HepG2 (cell line): ENCODE results near the gene NFE2L2. TPM values are rescaled to one million over a fixed set of nuclear protein-coding genes. Genes with fewer than 3 reads are reported as not detected.
A peak's percentile ranks its signal among the peaks of the same experiment; 100 is the strongest.

Experiments used
- AGO2 ChIP-seq: fragments of 200-400 bp; formaldehyde crosslinking; optimal IDR thresholded peaks from 2 replicates; pipeline ENCODE3; 2017; ENCODE audit warnings: mild to moderate bottlenecking, low read depth, low read length, moderate library complexity
- ERF ChIP-seq: IDR thresholded peaks from 2 replicates; pipeline ENCODE4 v1.6.1; 2018; ENCODE audit warnings: missing biosample characterization, missing genetic modification reagents
- FOXA1 ChIP-seq, 2 experiments: fragments of 450-650 bp in 1 of 2; sonication (generic) in 1 of 2; formaldehyde crosslinking in 1 of 2; IDR thresholded peaks; 2 replicates each; pipeline versions ENCODE4 v1.4.0 to v1.6.1; 2016 to 2020; ENCODE audit warnings: missing genetic modification reagents in 1 of 2
- HNF4A ChIP-seq: sonication (generic); formaldehyde crosslinking; IDR thresholded peaks from 2 replicates; pipeline ENCODE4 v1.4.0; 2020; ENCODE audit warnings: missing genetic modification reagents
- ISX ChIP-seq: sonication (generic); formaldehyde crosslinking; conservative IDR thresholded peaks from 2 replicates; pipeline ENCODE4 v1.5.0; 2020; ENCODE audit warnings: missing genetic modification reagents
- MYPOP ChIP-seq: sonication (generic); formaldehyde crosslinking; IDR thresholded peaks from 2 replicates; pipeline ENCODE4 v1.8.1; 2023; ENCODE audit warnings: mild to moderate bottlenecking, moderate library complexity, missing genetic modification reagents
- NFATC3 ChIP-seq: sonication (generic); formaldehyde crosslinking; IDR thresholded peaks from 2 replicates; pipeline ENCODE4 v1.5.1; 2020; ENCODE audit warnings: mild to moderate bottlenecking, missing genetic modification reagents
- SAP130 ChIP-seq: IDR thresholded peaks from 2 replicates; pipeline ENCODE4 v1.6.1; 2016; ENCODE audit warnings: low read depth
- SMYD3 ChIP-seq: sonication (generic); formaldehyde crosslinking; IDR thresholded peaks from 2 replicates; pipeline ENCODE4 v1.8.1; 2023; ENCODE audit warnings: mild to moderate bottlenecking, missing genetic modification reagents
- SOX13 ChIP-seq, 3 experiments: fragments of 450-650 bp in 1 of 3; sonication (generic) in 1 of 3; formaldehyde crosslinking in 1 of 3; IDR thresholded peaks in 2 of 3; conservative IDR thresholded peaks in 1 of 3; 2 replicates each; pipeline versions ENCODE4 v1.5.0 to v1.6.1; 2016 to 2020; ENCODE audit warnings: antibody characterized with exemption in 1 of 3, mild to moderate bottlenecking in 1 of 3, missing compliant biosample characterization in 1 of 3, missing genetic modification reagents in 1 of 3, moderate library complexity in 1 of 3
- TBX2 ChIP-seq: sonication (generic); formaldehyde crosslinking; IDR thresholded peaks from 2 replicates; pipeline ENCODE4 v1.5.0; 2020; ENCODE audit warnings: missing genetic modification reagents, mild to moderate bottlenecking, borderline replicate concordance
- TEAD2 ChIP-seq: sonication (generic); formaldehyde crosslinking; IDR thresholded peaks from 2 replicates; pipeline ENCODE4 v1.9.0; 2021; ENCODE audit warnings: missing genetic modification reagents
- ZBTB38 ChIP-seq: sonication (generic); formaldehyde crosslinking; IDR thresholded peaks from 2 replicates; pipeline ENCODE4 v1.5.1; 2020; ENCODE audit warnings: mild to moderate bottlenecking, missing genetic modification reagents
- ZNF7 ChIP-seq: IDR thresholded peaks from 2 replicates; pipeline ENCODE4 v1.6.1; 2016; ENCODE audit warnings: missing biosample characterization, missing genetic modification reagents
- ZNF749 ChIP-seq: sonication (generic); formaldehyde crosslinking; IDR thresholded peaks from 2 replicates; pipeline ENCODE4 v1.8.0; 2022; ENCODE audit warnings: mild to moderate bottlenecking, missing genetic modification reagents, moderate library complexity, borderline replicate concordance
- ZNF782 ChIP-seq: sonication (generic); formaldehyde crosslinking; IDR thresholded peaks from 2 replicates; pipeline ENCODE4 v1.4.0; 2020; ENCODE audit warnings: missing genetic modification reagents, mild to moderate bottlenecking, borderline replicate concordance
- ZSCAN31 ChIP-seq: sonication (generic); formaldehyde crosslinking; IDR thresholded peaks from 2 replicates; pipeline ENCODE4 v1.5.0; 2020; ENCODE audit warnings: low read depth, mild to moderate bottlenecking, missing genetic modification reagents
- polyA plus RNA-seq, 8 experiments: library from polyadenylated mRNA; depleted of rRNA in 3 of 8; stranded (reverse) in 7 of 8; unstranded in 1 of 8; fragments of >200 nt; fragmentation: Illumina TruSeq in 4 of 8; extraction: Trizol in 4 of 8; gene quantifications; 2 replicates each; pipeline versions ENCODE4 v1.2.1 to v1.2.3, GENCODE V29; 2011 to 2016; ENCODE audit warnings: low read depth in 4 of 8, missing spikeins in 1 of 8, mixed read lengths in 1 of 8; ENCODE audit not compliant: insufficient read depth in 1 of 8
- total RNA-seq, 5 experiments: library from RNA; depleted of rRNA; stranded (reverse); fragments of >200 nt; fragmentation: Illumina TruSeq; extraction: Trizol; gene quantifications; 2 replicates each; pipeline ENCODE4 v1.2.3, GENCODE V29; 2016; ENCODE audit warnings: low read depth in 1 of 5
- TF ChIP-seq, protein P1 (sequence below): sonication (generic); formaldehyde crosslinking; IDR thresholded peaks from 2 replicates; pipeline ENCODE4 v1.5.1; 2020; ENCODE audit warnings: missing genetic modification reagents, mild to moderate bottlenecking, borderline replicate concordance
- TF ChIP-seq, protein P2 (sequence below): sonication (generic); formaldehyde crosslinking; IDR thresholded peaks from 2 replicates; pipeline ENCODE4; 2020; ENCODE audit warnings: missing genetic modification reagents, mild to moderate bottlenecking, borderline replicate concordance
- TF ChIP-seq, protein P3 (sequence below), 2 experiments: sonication (generic) in 1 of 2; formaldehyde crosslinking in 1 of 2; IDR thresholded peaks; 2 replicates each; pipeline versions ENCODE4 v1.4.0 to v1.6.1; 2018 to 2020; ENCODE audit warnings: missing genetic modification reagents in 2 of 2, borderline replicate concordance in 1 of 2, low read depth in 1 of 2, mild to moderate bottlenecking in 1 of 2, missing biosample characterization in 1 of 2

Gene NFE2L2
- total and polyA plus RNA-seq, 2 of the 13 experiments (the other 11 are each of a cell fraction or from before 2014, with no cell fraction given): 84.6 to 215 TPM

DNA sequence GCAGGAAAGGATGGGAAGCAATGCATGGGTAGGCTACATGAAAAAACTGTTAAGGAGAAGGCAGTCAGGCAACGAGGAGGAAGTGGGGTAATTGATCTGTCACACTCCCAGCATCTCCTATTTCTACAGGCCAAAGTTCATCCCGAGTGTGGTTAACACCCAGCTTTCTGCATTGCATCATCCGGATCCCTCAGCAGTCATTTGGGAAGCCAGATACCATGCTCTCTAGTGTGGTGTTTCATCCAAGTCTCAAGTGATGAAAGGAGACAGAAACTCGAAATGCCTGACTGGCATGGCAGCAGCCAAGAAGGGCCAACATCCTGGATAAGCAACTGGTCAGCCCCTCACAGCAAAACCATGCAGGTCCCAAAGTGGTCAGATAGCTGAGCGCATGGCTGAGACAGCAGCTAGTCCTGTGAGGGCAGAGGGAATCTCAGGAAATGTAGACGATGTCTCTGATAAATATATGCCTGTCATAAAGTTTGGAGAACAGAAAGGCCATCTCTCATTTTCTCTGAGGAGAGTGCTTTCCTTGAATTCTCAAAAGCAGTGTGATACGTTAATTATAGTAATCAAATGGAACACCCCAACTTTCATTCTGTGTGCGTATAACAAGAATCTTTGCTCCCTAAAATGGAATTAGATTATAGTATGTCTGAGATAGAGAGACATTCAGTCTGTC lies 76.8 kb downstream of the NFE2L2 start (continued):
- TF ChIP-seq, protein P1, sequence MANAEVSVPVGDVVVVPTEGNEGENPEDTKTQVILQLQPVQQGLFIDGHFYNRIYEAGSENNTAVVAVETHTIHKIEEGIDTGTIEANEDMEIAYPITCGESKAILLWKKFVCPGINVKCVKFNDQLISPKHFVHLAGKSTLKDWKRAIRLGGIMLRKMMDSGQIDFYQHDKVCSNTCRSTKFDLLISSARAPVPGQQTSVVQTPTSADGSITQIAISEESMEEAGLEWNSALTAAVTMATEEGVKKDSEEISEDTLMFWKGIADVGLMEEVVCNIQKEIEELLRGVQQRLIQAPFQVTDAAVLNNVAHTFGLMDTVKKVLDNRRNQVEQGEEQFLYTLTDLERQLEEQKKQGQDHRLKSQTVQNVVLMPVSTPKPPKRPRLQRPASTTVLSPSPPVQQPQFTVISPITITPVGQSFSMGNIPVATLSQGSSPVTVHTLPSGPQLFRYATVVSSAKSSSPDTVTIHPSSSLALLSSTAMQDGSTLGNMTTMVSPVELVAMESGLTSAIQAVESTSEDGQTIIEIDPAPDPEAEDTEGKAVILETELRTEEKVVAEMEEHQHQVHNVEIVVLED (CRISPR knock-in tag): 0 out of 2 replicates have a peak, but pooled peaks have one; percentile 15
- TF ChIP-seq ISX (CRISPR knock-in tag) (no peak), ZNF782 (CRISPR knock-in tag) (peak; percentile 58; the same call in 1 of the 2 replicates), TEAD2 (no peak), NFATC3 (CRISPR knock-in tag) (0 out of 2 replicates have a peak, but pooled peaks have one; percentile 64), FOXA1 (IDR thresholded peaks at IDR 0.05) (no peak), FOXA1 (CRISPR knock-in tag; IDR thresholded peaks at IDR 0.05) (peak; percentile 70; the same call in 1 of the 2 replicates), ZBTB38 (peak; percentile 90; the same call in 1 of the 2 replicates), HNF4A (peak; percentile 99), ERF (CRISPR knock-in tag) (peak; percentile 99), MYPOP (CRISPR knock-in tag) (peak; percentile 69), SOX13 (IDR thresholded peaks at IDR 0.05) (peak; percentile 68; the same call in 1 of the 2 replicates), SOX13 (CRISPR knock-in tag; conservative IDR thresholded peaks at IDR 0.05 in 1 of 2, IDR thresholded peaks at IDR 0.05 in 1 of 2) (peak in 1 of 2 experiments; percentile 93; a peak in 2 of 4 replicates), SAP130 (CRISPR knock-in tag) (peak; percentile 97), TBX2 (CRISPR knock-in tag) (peak; percentile 99), ZSCAN31 (CRISPR knock-in tag) (peak; percentile 59; the same call in 1 of the 2 replicates), SMYD3 (CRISPR knock-in tag) (peak; percentile 80; the same call in 1 of the 2 replicates), ZNF7 (CRISPR knock-in tag) (no peak), AGO2 (no peak), ZNF749 (CRISPR knock-in tag) (peak; percentile 65; the same call in 1 of the 2 replicates)
- TF ChIP-seq, protein P2, sequence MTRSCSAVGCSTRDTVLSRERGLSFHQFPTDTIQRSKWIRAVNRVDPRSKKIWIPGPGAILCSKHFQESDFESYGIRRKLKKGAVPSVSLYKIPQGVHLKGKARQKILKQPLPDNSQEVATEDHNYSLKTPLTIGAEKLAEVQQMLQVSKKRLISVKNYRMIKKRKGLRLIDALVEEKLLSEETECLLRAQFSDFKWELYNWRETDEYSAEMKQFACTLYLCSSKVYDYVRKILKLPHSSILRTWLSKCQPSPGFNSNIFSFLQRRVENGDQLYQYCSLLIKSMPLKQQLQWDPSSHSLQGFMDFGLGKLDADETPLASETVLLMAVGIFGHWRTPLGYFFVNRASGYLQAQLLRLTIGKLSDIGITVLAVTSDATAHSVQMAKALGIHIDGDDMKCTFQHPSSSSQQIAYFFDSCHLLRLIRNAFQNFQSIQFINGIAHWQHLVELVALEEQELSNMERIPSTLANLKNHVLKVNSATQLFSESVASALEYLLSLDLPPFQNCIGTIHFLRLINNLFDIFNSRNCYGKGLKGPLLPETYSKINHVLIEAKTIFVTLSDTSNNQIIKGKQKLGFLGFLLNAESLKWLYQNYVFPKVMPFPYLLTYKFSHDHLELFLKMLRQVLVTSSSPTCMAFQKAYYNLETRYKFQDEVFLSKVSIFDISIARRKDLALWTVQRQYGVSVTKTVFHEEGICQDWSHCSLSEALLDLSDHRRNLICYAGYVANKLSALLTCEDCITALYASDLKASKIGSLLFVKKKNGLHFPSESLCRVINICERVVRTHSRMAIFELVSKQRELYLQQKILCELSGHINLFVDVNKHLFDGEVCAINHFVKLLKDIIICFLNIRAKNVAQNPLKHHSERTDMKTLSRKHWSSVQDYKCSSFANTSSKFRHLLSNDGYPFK (CRISPR knock-in tag): peak; percentile 45; the same call in 1 of the 2 replicates
- TF ChIP-seq, protein P3, sequence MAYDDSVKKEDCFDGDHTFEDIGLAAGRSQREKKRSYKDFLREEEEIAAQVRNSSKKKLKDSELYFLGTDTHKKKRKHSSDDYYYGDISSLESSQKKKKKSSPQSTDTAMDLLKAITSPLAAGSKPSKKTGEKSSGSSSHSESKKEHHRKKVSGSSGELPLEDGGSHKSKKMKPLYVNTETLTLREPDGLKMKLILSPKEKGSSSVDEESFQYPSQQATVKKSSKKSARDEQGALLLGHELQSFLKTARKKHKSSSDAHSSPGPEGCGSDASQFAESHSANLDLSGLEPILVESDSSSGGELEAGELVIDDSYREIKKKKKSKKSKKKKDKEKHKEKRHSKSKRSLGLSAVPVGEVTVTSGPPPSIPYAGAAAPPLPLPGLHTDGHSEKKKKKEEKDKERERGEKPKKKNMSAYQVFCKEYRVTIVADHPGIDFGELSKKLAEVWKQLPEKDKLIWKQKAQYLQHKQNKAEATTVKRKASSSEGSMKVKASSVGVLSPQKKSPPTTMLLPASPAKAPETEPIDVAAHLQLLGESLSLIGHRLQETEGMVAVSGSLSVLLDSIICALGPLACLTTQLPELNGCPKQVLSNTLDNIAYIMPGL (CRISPR knock-in tag; IDR thresholded peaks at IDR 0.05; ENCODE audit: borderline replicate concordance in 1 of 2, low read depth in 1 of 2): peak in 1 of 2 experiments; percentile 83; a peak in 3 of 4 replicates
